SH-SY5Y (cell line): Measurements from ENCODE around the gene GFOD1.

Experiments
- GATA2 ChIP-seq: IDR thresholded peaks from 2 replicates; pipeline ENCODE4 v1.6.1; 2011; ENCODE audit warnings: mild to moderate bottlenecking, low read depth, low read length
- GATA3 ChIP-seq: IDR thresholded peaks from 2 replicates; pipeline ENCODE4 v1.6.1; 2011; ENCODE audit warnings: low read depth, mild to moderate bottlenecking, low read length, moderate library complexity

DNA sequence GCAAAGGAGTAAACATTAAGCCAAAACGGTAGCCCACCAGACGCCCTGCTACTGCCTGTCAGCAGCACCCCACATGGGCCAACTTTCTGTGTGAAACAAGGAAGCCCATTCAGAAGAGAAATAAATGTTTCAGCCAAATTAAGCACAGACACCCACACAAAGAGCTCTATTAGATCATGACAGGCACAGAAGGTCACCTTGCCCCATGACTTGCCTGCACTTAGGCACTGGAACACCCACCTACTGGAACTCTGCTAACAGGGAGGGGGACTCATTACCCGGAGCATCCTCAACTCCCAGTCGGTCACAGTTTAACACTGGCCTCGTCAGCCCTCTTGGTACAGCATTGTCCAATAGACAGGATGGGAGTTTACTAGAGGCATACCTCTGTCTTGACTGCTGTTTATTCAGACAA lies 31.8 kb downstream of the GFOD1 start:
- TF ChIP-seq GATA3 (no peak), GATA2 (no peak)
